CD1c-positive myeloid dendritic cell (primary cell): Measurements from ENCODE around the gene MAN1A1.
A peak's percentile ranks its signal among the peaks of the same experiment; 100 is the strongest.
"Not testable (repeated sequence)": the region's sequence is repeated elsewhere in the genome, so short reads cannot be mapped to it uniquely, and the experiment has no call there.

Experiments used
- DNase-seq: peaks from one replicate; pipeline ENCODE4 v3.0.0-alpha.2; 2016; ENCODE audit errors: extremely low spot score

The MAN1A1 gene

GRCh38 chr6:119349361-119350201, at the start of gene MAN1A1:
Gene MAN1A1, minus strand, starts transcription at chr6:119349761. Its CDS starts 696 bp downstream, at chr6:119349065.
- DNase-seq, result peak; percentile 95

GRCh38 chr6:119395192-119395591, 45.6 kb upstream of the MAN1A1 start:
- no peak for DNase-seq

GRCh38 chr6:119390247-119390793, 40.8 kb upstream of the MAN1A1 start:
- no peak for DNase-seq

- no peak for DNase-seq
Observed at GRCh38 chr6:119385994-119386393, 36.4 kb upstream of the MAN1A1 start.

- no peak for DNase-seq
Observed at GRCh38 chr6:119384444-119384843, 34.9 kb upstream of the MAN1A1 start.

GRCh38 chr6:119379809-119380208, 30.2 kb upstream of the MAN1A1 start:
- no peak for DNase-seq

- DNase-seq, result not testable (repeated sequence)
Observed at GRCh38 chr6:119377043-119377442, 27.5 kb upstream of the MAN1A1 start.

GRCh38 chr6:119370080-119370479, 20.5 kb upstream of the MAN1A1 start:
- no peak for DNase-seq

GRCh38 chr6:119368921-119369320, 19.4 kb upstream of the MAN1A1 start:
- DNase-seq, result no peak

- DNase-seq, result no peak
Observed at GRCh38 chr6:119361209-119361608, 11.6 kb upstream of the MAN1A1 start.

- DNase-seq, result no peak
Observed at GRCh38 chr6:119360262-119360915, 10.8 kb upstream of the MAN1A1 start.

- no peak for DNase-seq
Observed at GRCh38 chr6:119355890-119356289, 6.3 kb upstream of the MAN1A1 start.

- DNase-seq, result peak; percentile 90
Observed at GRCh38 chr6:119355157-119355556, 5.6 kb upstream of the MAN1A1 start.

GRCh38 chr6:119353696-119354095, 4.1 kb upstream of the MAN1A1 start:
- DNase-seq, result peak; percentile 34

GRCh38 chr6:119352001-119352400, 2.4 kb upstream of the MAN1A1 start:
- no peak for DNase-seq

- DNase-seq, result no peak
Observed at GRCh38 chr6:119350952-119351372, 1.4 kb upstream of the MAN1A1 start.

GRCh38 chr6:119350202-119350951, 816 bp upstream of the MAN1A1 start:
- peak; percentile 93 for DNase-seq

GRCh38 chr6:119348748-119349360, 707 bp downstream of the MAN1A1 start:
- DNase-seq, result no peak

- DNase-seq, result peak; percentile 38
Observed at GRCh38 chr6:119348096-119348747, 1.3 kb downstream of the MAN1A1 start.

- DNase-seq, result peak; percentile 83
Observed at GRCh38 chr6:119347466-119348095, 2.0 kb downstream of the MAN1A1 start.

- DNase-seq, result no peak
Observed at GRCh38 chr6:119346936-119347335, 2.6 kb downstream of the MAN1A1 start.
